ENCODE measurements around the gene FAM229B. TPM values are rescaled to one million over a fixed set of nuclear protein-coding genes. Genes with fewer than 3 reads are reported as not detected.
"Not testable (repeated sequence)": the region's sequence is repeated elsewhere in the genome, so short reads cannot be mapped to it uniquely, and the experiment has no call there.

The FAM229B gene
- total RNA-seq, 3 donors from 2014 or later, result 6.3 to 12.5 (median 10.9) TPM

- no peak for DNase-seq (ENCODE audit: low spot score in 2 of 2)
- Histone ChIP-seq H3K27ac (no peak overlapping the region), H3K27me3 (no peaks in the 10 kb centered on the region), H3K4me3 (no peak overlapping the region), H3K4me1 (no peaks in the 10 kb centered on the region), H3K9me3 (peaks cover 0 to 7% of the 10 kb centered on the region in 2 donors), H3K36me3 (no peaks in the 10 kb centered on the region)
- intact Hi-C loops (cut with DNase I; ENCODE audit: low total_unique reads), result no loop called here
- TF ChIP-seq POLR2A (IDR thresholded peaks at IDR 0.05) (no peak), CTCF (IDR thresholded peaks at IDR 0.05) (no peak), POLR2AphosphoS5 (IDR thresholded peaks at IDR 0.05) (no peak)
Measured at GRCh38 chr6:112049026-112049799, 38.2 kb upstream of the FAM229B start.

- TF ChIP-seq POLR2A (IDR thresholded peaks at IDR 0.05), result no peak
- TF ChIP-seq POLR2AphosphoS5 (IDR thresholded peaks at IDR 0.05), result no peak
- TF ChIP-seq CTCF (IDR thresholded peaks at IDR 0.05), result no peak
- Histone ChIP-seq H3K36me3 (no peaks in the 10 kb centered on the region), H3K4me3 (no peak overlapping the region), H3K27me3 (no peaks in the 10 kb centered on the region), H3K4me1 (no peaks in the 10 kb centered on the region), H3K9me3 (peaks cover 0 to 7% of the 10 kb centered on the region in 2 donors), H3K27ac (no peak overlapping the region)
- intact Hi-C loops (cut with DNase I; ENCODE audit: low total_unique reads), result no loop called here
- DNase-seq (ENCODE audit: low spot score in 2 of 2), result no peak
Measured at GRCh38 chr6:112049996-112050395, 37.4 kb upstream of the FAM229B start.

- intact Hi-C loops (cut with DNase I; ENCODE audit: low total_unique reads), result no loop called here
- H3K27ac ChIP-seq, result no peak overlapping the region
- peaks cover 0 to 7% of the 10 kb centered on the region in 2 donors for H3K9me3 ChIP-seq
- no peak overlapping the region for H3K4me3 ChIP-seq
- H3K27me3 ChIP-seq, result no peaks in the 10 kb centered on the region
- no peaks in the 10 kb centered on the region for H3K36me3 ChIP-seq
- H3K4me1 ChIP-seq, result no peaks in the 10 kb centered on the region
- TF ChIP-seq POLR2A (IDR thresholded peaks at IDR 0.05) (no peak), POLR2AphosphoS5 (IDR thresholded peaks at IDR 0.05) (no peak), CTCF (IDR thresholded peaks at IDR 0.05) (no peak)
- DNase-seq (ENCODE audit: low spot score in 2 of 2), result no peak
Measured at GRCh38 chr6:112050429-112050828, 37.0 kb upstream of the FAM229B start.

GRCh38 chr6:112051251-112051740, 36.1 kb upstream of the FAM229B start:
- intact Hi-C loops (cut with DNase I; ENCODE audit: low total_unique reads); DNase-seq (ENCODE audit: low spot score in 2 of 2); H3K9me3 ChIP-seq; H3K36me3 ChIP-seq; H3K4me3 ChIP-seq; H3K27ac ChIP-seq; H3K4me1 ChIP-seq; H3K27me3 ChIP-seq: not testable (repeated sequence)

- Histone ChIP-seq H3K4me3 (peak within 1 kb of the TSS in 1 of 3 donors; percentile 37), H3K27me3 (no peaks in the 10 kb centered on the region), H3K4me1 (no peaks in the 10 kb centered on the region), H3K36me3 (no peaks in the 10 kb centered on the region), H3K27ac (no peak within 1 kb of the TSS), H3K9me3 (peaks cover 0 to 7% of the 10 kb centered on the region in 2 donors)
- TF ChIP-seq POLR2A (IDR thresholded peaks at IDR 0.05) (no peak), POLR2AphosphoS5 (IDR thresholded peaks at IDR 0.05) (no peak), CTCF (IDR thresholded peaks at IDR 0.05) (no peak)
- intact Hi-C loops (cut with DNase I; ENCODE audit: low total_unique reads), result no loop called here
- no peak for DNase-seq (ENCODE audit: low spot score in 2 of 2)
Measured at GRCh38 chr6:112054001-112054400, 33.4 kb upstream of the FAM229B start, which contains the start of gene CCN6. CCN6 (plus strand) TSS chr6:112054104; CDS start chr6:112054358, 254 bp downstream.
